Loucy (cell line): Measurements from ENCODE around the gene FAR1.

Source experiments
- EZH2phosphoT487 ChIP-seq: fragments of 200-600 bp; IDR thresholded peaks from 2 replicates; pipeline ENCODE4 v1.6.1; 2018; ENCODE audit warnings: antibody characterized with exemption, mild to moderate bottlenecking, moderate library complexity, borderline replicate concordance
- TF ChIP-seq, protein P1 (sequence below): fragments of 200-600 bp; sonication (generic); conservative IDR thresholded peaks from 2 replicates; pipeline ENCODE4 v1.5.1; 2014; ENCODE audit warnings: mild to moderate bottlenecking, antibody characterized with exemption, low read length

DNA sequence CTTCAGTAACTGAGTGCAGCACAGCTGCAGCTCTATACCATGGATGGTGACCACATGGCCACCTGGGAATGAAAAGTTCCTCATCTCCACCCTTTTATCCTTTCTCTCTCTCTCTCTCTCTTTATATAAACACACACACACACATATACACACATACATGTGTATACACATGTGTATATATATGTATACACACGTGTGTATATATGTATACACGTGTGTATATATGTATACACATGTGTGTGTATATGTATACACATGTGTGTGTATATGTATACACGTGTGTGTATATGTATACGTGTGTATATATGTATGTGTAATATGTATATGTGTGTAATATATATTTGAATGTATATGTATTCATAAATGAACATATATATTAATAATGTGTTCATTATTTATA lies 18.8 kb upstream of the FAR1 start:
- TF ChIP-seq, protein P1, sequence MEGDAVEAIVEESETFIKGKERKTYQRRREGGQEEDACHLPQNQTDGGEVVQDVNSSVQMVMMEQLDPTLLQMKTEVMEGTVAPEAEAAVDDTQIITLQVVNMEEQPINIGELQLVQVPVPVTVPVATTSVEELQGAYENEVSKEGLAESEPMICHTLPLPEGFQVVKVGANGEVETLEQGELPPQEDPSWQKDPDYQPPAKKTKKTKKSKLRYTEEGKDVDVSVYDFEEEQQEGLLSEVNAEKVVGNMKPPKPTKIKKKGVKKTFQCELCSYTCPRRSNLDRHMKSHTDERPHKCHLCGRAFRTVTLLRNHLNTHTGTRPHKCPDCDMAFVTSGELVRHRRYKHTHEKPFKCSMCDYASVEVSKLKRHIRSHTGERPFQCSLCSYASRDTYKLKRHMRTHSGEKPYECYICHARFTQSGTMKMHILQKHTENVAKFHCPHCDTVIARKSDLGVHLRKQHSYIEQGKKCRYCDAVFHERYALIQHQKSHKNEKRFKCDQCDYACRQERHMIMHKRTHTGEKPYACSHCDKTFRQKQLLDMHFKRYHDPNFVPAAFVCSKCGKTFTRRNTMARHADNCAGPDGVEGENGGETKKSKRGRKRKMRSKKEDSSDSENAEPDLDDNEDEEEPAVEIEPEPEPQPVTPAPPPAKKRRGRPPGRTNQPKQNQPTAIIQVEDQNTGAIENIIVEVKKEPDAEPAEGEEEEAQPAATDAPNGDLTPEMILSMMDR: no peak
- no peak for TF ChIP-seq EZH2phosphoT487
